Measurements from ENCODE around the gene TNF. TPM values are rescaled to one million over a fixed set of nuclear protein-coding genes. Genes with fewer than 3 reads are reported as not detected.

TNF gene
- polyA plus RNA-seq, 1 donor (not counting 4 experiments of a cell fraction or from before 2014, with no cell fraction given) = 2.3 TPM

DNA sequence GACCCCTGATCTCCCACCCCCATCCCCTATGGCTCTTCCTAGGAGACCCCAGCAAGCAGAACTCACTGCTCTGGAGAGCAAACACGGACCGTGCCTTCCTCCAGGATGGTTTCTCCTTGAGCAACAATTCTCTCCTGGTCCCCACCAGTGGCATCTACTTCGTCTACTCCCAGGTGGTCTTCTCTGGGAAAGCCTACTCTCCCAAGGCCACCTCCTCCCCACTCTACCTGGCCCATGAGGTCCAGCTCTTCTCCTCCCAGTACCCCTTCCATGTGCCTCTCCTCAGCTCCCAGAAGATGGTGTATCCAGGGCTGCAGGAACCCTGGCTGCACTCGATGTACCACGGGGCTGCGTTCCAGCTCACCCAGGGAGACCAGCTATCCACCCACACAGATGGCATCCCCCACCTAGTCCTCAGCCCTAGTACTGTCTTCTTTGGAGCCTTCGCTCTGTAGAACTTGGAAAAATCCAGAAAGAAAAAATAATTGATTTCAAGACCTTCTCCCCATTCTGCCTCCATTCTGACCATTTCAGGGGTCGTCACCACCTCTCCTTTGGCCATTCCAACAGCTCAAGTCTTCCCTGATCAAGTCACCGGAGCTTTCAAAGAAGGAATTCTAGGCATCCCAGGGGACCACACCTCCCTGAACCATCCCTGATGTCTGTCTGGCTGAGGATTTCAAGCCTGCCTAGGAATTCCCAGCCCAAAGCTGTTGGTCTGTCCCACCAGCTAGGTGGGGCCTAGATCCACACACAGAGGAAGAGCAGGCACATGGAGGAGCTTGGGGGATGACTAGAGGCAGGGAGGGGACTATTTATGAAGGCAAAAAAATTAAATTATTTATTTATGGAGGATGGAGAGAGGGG lies 1.9 kb upstream of the TNF start:
- no peak for FAIRE-seq

DNA sequence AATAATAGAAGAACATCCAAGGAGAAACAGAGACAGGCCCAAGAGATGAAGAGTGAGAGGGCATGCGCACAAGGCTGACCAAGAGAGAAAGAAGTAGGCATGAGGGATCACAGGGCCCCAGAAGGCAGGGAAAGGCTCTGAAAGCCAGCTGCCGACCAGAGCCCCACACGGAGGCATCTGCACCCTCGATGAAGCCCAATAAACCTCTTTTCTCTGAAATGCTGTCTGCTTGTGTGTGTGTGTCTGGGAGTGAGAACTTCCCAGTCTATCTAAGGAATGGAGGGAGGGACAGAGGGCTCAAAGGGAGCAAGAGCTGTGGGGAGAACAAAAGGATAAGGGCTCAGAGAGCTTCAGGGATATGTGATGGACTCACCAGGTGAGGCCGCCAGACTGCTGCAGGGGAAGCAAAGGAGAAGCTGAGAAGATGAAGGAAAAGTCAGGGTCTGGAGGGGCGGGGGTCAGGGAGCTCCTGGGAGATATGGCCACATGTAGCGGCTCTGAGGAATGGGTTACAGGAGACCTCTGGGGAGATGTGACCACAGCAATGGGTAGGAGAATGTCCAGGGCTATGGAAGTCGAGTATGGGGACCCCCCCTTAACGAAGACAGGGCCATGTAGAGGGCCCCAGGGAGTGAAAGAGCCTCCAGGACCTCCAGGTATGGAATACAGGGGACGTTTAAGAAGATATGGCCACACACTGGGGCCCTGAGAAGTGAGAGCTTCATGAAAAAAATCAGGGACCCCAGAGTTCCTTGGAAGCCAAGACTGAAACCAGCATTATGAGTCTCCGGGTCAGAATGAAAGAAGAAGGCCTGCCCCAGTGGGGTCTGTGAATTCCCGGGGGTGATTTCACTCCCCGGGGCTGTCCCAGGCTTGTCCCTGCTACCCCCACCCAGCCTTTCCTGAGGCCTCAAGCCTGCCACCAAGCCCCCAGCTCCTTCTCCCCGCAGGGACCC lies 981 bp upstream of the TNF start:
- Histone ChIP-seq H3K79me2 (ENCODE audit: control insufficient read depth, insufficient read depth, low read length) (no peaks in the 10 kb centered on the region), H3K27ac (ENCODE audit: control insufficient read depth, insufficient read depth, low read length) (no peak overlapping the region), H4K20me1 (ENCODE audit: control insufficient read depth, extremely low read depth, insufficient read depth, low read length) (no peaks in the 10 kb centered on the region), H3K27me3 (ENCODE audit: control insufficient read depth, extremely low read depth, insufficient read depth, low read length) (no peaks in the 10 kb centered on the region), H3K9ac (ENCODE audit: control insufficient read depth, extremely low read depth, insufficient read depth, low read length) (no peak overlapping the region), H3K9me1 (ENCODE audit: control insufficient read depth, extremely low read depth, insufficient read depth, low read length) (no peaks in the 10 kb centered on the region), H3K4me2 (ENCODE audit: control insufficient read depth, extremely low read depth, insufficient read depth, low read depth, low read length) (no peak overlapping the region), H3K4me1 (ENCODE audit: control insufficient read depth, extremely low read depth, insufficient read depth, low read length) (peaks cover 19% of the 10 kb centered on the region), H3K36me3 (ENCODE audit: control insufficient read depth in 2 of 2, extremely low read depth in 1 of 2, insufficient read depth in 2 of 2, low read length in 2 of 2) (no peaks in the 10 kb centered on the region), H2AFZ (ENCODE audit: control insufficient read depth, low read length) (no peak overlapping the region), H3K4me3 (ENCODE audit: control insufficient read depth in 2 of 3, extremely low read depth in 1 of 3, insufficient read depth in 2 of 3, low read depth in 1 of 3, low read length in 3 of 3) (no peak overlapping the region), H3K9me3 (ENCODE audit: control insufficient read depth, low read depth, low read length) (no peaks in the 10 kb centered on the region)
- dilution Hi-C loops (cut with MboI; ENCODE audit: extremely low pct_ligation_motif_present, low sequenced_read_pairs) = no loop called here
- FAIRE-seq (no peak), DNase-seq (ENCODE audit: low read depth, low spot score) (no peak)
- TF ChIP-seq, protein P1, sequence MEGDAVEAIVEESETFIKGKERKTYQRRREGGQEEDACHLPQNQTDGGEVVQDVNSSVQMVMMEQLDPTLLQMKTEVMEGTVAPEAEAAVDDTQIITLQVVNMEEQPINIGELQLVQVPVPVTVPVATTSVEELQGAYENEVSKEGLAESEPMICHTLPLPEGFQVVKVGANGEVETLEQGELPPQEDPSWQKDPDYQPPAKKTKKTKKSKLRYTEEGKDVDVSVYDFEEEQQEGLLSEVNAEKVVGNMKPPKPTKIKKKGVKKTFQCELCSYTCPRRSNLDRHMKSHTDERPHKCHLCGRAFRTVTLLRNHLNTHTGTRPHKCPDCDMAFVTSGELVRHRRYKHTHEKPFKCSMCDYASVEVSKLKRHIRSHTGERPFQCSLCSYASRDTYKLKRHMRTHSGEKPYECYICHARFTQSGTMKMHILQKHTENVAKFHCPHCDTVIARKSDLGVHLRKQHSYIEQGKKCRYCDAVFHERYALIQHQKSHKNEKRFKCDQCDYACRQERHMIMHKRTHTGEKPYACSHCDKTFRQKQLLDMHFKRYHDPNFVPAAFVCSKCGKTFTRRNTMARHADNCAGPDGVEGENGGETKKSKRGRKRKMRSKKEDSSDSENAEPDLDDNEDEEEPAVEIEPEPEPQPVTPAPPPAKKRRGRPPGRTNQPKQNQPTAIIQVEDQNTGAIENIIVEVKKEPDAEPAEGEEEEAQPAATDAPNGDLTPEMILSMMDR (optimal IDR thresholded peaks at IDR 0.05 in 1 of 3, IDR thresholded peaks at IDR 0.05 in 1 of 3, conservative IDR thresholded peaks at IDR 0.05 in 1 of 3; ENCODE audit: extremely low read depth in 1 of 3, insufficient read depth in 2 of 3, low read length in 3 of 3) = no peak
- TF ChIP-seq EZH2 (IDR thresholded peaks at IDR 0.05; ENCODE audit: low read length) = no peak

More for the DNA sequence above, 1.9 kb upstream of the TNF start:
- Histone ChIP-seq H3K27ac (ENCODE audit: control insufficient read depth, insufficient read depth, low read length) (no peak overlapping the region), H3K4me1 (ENCODE audit: control insufficient read depth, extremely low read depth, insufficient read depth, low read length) (peaks cover 15% of the 10 kb centered on the region), H3K36me3 (ENCODE audit: control insufficient read depth in 2 of 2, extremely low read depth in 1 of 2, insufficient read depth in 2 of 2, low read length in 2 of 2) (no peaks in the 10 kb centered on the region), H4K20me1 (ENCODE audit: control insufficient read depth, extremely low read depth, insufficient read depth, low read length) (no peaks in the 10 kb centered on the region), H3K79me2 (ENCODE audit: control insufficient read depth, insufficient read depth, low read length) (no peaks in the 10 kb centered on the region), H2AFZ (ENCODE audit: control insufficient read depth, low read length) (no peak overlapping the region), H3K4me2 (ENCODE audit: control insufficient read depth, extremely low read depth, insufficient read depth, low read depth, low read length) (no peak overlapping the region), H3K27me3 (ENCODE audit: control insufficient read depth, extremely low read depth, insufficient read depth, low read length) (no peaks in the 10 kb centered on the region), H3K9ac (ENCODE audit: control insufficient read depth, extremely low read depth, insufficient read depth, low read length) (no peak overlapping the region), H3K9me1 (ENCODE audit: control insufficient read depth, extremely low read depth, insufficient read depth, low read length) (no peaks in the 10 kb centered on the region), H3K9me3 (ENCODE audit: control insufficient read depth, low read depth, low read length) (no peaks in the 10 kb centered on the region), H3K4me3 (ENCODE audit: control insufficient read depth in 2 of 3, extremely low read depth in 1 of 3, insufficient read depth in 2 of 3, low read depth in 1 of 3, low read length in 3 of 3) (no peak overlapping the region)
- TF ChIP-seq, protein P1 (optimal IDR thresholded peaks at IDR 0.05 in 1 of 3, IDR thresholded peaks at IDR 0.05 in 1 of 3, conservative IDR thresholded peaks at IDR 0.05 in 1 of 3; ENCODE audit: extremely low read depth in 1 of 3, insufficient read depth in 2 of 3, low read length in 3 of 3) = no peak
- no peak for TF ChIP-seq EZH2 (IDR thresholded peaks at IDR 0.05; ENCODE audit: low read length)
- no peak for DNase-seq (ENCODE audit: low read depth, low spot score)
- dilution Hi-C loops (cut with MboI; ENCODE audit: extremely low pct_ligation_motif_present, low sequenced_read_pairs) = no loop called here
